Kidney capillary endothelial cell (primary cell): ENCODE data around the gene NFKBIL1.
"Not testable (repeated sequence)": the region's sequence is repeated elsewhere in the genome, so short reads cannot be mapped to it uniquely, and the experiment has no call there.

ENCODE experiments used
- DNase-seq: peaks from one replicate; pipeline ENCODE4 v3.0.0-alpha.2; 2018; ENCODE audit warnings: low spot score

Gene NFKBIL1

DNA sequence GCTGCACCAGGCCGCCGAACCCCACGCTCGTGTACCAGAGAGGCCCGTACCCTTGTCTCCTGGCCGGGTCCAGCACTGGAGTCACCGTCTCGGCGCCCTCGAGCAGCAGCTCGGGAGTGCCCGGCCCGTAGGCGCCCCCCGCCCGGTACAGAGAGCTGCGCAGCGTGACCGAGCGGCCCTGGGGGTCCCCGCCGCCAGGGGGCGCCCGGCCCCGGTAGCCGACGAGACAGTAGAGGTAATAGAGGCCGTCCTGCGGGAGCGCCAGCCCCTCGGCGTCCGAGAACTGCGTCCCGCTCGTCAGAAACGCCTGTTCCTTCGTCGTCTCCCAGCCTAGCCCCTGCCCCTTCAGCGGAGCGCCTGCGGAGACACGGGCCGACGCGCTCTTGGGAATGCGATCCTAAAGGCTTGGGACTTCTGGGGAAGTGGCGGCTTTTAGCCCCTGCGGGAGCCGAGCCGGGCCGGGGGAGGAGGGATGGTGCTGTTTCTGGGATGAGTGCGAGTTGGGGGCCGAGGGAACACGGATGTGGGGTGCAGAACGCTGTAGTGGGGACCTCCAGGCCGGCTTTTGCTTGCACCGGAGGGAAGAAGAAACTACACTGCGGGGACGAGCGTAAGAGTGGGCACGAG lies 33.5 kb downstream of the NFKBIL1 start:
- DNase-seq, result peak; percentile 81

GRCh38 chr6:31581434-31582229 lies 34.2 kb downstream of the NFKBIL1 start:
- DNase-seq, result no peak

DNA sequence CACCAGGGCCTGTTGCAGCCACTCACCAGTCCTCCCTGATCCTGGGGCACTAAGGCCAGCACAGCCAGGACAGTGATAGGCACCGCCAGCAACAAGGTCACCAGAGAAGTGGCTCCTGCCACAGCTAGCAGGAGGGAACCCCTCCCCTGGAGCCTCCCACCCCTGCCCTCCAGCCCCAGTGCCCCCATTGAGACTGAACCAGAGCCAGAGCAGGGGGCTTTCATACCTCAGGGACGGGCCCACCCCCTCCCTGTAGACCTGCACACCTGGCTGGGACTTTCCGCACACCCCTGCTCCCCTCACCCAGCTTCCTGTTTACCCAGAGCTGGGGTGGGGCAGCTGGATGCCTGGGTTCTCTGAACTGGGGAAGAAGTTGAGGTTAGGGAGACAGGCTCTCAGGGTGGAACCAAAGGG lies 34.8 kb downstream of the NFKBIL1 start, which contains the start of gene LTB:
Gene LTB (minus strand): TSS at position 195 of the 414 bp plus-strand sequence. CDS start 7 bp downstream, at position 188.
- DNase-seq, result no peak

DNA sequence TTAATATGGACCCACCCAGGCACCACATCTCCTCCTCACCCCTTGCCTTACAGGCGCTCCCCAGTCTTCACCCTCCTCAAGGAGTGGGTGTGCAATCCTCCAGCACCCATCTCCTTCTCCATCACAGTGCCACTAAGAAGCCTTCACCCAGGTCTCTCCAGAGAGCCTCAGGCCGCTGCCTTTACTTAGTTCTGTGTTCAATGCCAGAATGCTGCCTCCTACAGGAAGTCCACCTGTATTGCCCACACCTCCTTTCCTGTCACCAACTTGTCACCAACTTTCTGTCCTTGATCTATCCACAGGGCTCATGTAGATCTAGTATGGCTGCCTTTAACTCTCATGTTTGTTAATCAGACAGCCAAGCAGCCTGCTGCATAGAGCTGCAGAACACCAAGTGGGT lies 38.1 kb downstream of the NFKBIL1 start:
- no peak for DNase-seq

GRCh38 chr6:31586008-31586407 lies 38.6 kb downstream of the NFKBIL1 start, which contains the start of gene LST1:
Gene LST1, plus strand, starts transcription at chr6:31586277. Its CDS starts 1,023 bp downstream, at chr6:31587300.
- no peak for DNase-seq

DNA sequence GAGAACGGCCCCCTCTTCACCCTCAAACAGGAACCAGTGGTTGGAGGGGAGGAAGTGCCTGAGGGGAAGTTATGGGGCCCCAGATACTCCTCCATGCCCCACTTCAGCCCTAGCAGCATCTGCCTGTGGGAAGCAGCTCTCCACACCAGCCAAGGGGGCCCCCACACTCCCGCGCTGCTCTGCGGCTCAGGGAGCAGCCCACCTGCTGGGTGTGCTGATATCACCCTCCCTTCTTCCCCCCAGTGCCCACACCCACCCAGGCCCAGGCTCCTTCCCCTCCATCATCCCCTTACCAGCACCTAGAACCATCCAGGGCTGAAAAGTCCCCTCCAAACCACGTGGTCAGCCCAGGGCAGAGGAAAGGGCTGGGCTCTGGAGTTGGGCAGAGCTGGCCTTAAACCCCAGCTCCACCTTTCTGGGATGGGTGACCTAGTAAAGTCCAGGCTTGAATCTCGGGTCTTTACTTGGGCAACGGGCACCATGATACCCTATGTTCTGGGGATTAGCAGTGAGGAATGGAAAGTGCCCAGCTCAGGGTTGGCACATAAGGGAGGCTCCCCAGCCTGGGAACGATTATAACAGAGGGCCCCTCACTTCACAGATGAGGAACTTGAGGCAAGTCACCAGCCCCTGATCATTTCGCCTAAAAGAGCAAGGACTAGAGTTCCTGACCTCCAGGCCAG lies 39.3 kb downstream of the NFKBIL1 start:
- no peak for DNase-seq

DNA sequence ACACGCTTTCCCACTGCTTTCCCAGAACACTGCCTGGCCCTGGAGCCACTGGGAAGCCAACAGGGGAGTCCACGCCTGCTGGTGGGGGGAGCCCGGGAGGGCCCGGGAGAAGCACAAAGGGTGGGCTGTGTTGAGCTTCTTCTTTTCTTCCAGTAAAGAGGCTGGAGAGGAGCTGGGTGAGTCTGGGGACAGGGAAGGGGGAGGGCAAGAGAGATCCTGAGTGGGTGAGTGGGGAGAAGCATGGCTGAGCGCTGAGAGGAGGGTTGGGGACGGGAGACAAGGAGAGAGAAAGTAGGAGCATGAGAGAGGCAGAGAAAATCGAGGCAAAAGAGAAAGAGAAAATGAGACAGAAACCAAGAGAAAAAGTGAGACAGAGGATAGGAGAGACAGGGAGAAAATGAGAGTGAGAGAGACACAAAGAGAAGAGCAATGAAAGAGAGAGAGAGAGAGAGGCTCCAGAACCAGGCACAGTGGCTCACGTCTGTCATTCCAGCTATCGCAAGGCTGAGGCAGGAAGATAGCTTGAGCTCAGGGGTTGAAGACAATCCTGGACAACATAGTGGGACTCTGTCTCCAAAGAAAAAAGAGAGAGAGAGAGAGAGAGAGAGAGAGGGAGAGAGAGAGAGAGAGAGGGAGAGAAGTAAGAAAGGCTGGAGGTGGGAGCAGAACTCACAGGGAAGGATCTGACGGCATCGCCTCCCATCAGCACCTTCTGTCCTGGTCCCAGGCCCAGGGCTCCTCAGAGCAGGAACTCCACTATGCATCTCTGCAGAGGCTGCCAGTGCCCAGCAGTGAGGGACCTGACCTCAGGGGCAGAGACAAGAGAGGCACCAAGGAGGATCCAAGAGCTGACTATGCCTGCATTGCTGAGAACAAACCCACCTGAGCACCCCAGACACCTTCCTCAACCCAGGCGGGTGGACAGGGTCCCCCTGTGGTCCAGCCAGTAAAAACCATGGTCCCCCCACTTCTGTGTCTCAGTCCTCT lies 40.7 kb downstream of the NFKBIL1 start:
- no peak for DNase-seq

- DNase-seq, result no peak
Measured at GRCh38 chr6:31588871-31589650, 41.7 kb downstream of the NFKBIL1 start.

- not testable (repeated sequence) for DNase-seq
Measured at GRCh38 chr6:31590691-31591090, 43.3 kb downstream of the NFKBIL1 start.

DNA sequence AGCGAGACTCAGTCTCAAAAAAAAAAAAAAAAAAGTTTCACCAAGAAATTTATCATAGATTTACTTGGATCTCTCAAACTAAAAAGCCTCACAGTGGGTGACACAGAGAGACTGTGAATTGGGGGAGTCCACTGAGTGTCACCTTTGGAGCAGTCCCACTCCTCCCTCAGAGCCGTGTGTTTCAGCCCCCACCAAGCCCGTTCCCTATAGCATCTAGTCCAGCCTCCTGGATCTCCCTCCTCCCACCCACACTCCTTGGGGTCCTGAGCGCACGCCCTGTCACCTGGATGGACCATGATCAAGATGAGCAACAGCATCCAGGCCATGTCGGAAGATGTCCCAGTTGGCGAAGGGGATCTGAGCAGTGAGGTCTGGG lies 45.0 kb downstream of the NFKBIL1 start:
- no peak for DNase-seq

- DNase-seq, result peak; percentile 73
Measured at GRCh38 chr6:31597006-31597405, 49.6 kb downstream of the NFKBIL1 start.

DNA sequence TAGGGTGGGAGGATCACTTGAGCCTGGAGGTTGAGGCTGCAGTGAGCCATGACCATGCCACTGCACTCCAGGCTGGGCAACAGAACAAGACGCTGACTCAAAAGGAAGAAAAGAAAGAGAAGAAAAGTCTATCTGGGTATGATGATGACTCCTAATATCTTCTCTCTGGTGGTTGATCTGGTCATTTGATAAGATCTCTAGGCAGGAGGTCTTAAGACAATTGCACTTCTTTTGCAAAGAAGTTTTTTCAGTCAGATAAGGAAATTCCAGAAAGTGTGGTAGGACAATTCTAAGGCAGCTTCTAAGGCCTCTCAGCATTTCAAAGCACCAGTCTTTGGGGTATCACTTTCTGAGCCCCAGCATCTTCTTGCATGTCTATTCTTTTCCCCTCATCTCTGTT lies 59.9 kb downstream of the NFKBIL1 start:
- no peak for DNase-seq
